Tibial nerve (tissue), 4 donors: ENCODE measurements around the gene PAAF1. TPM values are rescaled to one million over a fixed set of nuclear protein-coding genes. Genes with fewer than 3 reads are reported as not detected.

Experiments used
- DNase-seq, 2 donors: peaks; one replicate each; pipeline ENCODE4 v3.0.0-alpha.2; 2019; ENCODE audit warnings: low spot score in 2 of 2
- H3K27ac ChIP-seq, 4 donors: fragments of 200-600 bp; sonication (generic) in 3 of 4; one replicate each; pipeline ENCODE4 v1.5.1; 2017 to 2019; ENCODE audit warnings: mild to moderate bottlenecking in 1 of 4
- H3K27me3 ChIP-seq, 2 donors: fragments of 200-600 bp; sonication (generic) in 1 of 2; one replicate each; pipeline versions ENCODE4 v1.5.1 to v1.6.0; 2017 to 2019
- H3K36me3 ChIP-seq, 3 donors: fragments of 200-600 bp; sonication (generic); one replicate each; pipeline ENCODE4 v1.5.1; 2018 to 2019
- H3K4me1 ChIP-seq, 4 donors: fragments of 200-600 bp; sonication (generic) in 3 of 4; one replicate each; pipeline ENCODE4 v1.5.1; 2017 to 2019
- H3K4me3 ChIP-seq, 4 donors: fragments of 200-600 bp; sonication (generic) in 3 of 4; one replicate each; pipeline ENCODE4 v1.5.1; 2017 to 2019; ENCODE audit warnings: mild to moderate bottlenecking in 1 of 4, moderate library complexity in 1 of 4
- H3K9me3 ChIP-seq, 4 donors: fragments of 200-600 bp; sonication (generic) in 3 of 4; one replicate each; pipeline ENCODE4 v1.5.1; 2017 to 2019
- CTCF ChIP-seq, 5 experiments: fragments of 200-600 bp in 3 of 5; fragments of 450-650 bp in 2 of 5; sonication (generic) in 3 of 5; IDR thresholded peaks; one replicate each; pipeline ENCODE4 v1.5.1; 2016 to 2019; ENCODE audit warnings: antibody characterized with exemption in 5 of 5, mild to moderate bottlenecking in 3 of 5, moderate library complexity in 2 of 5
- EP300 ChIP-seq, 2 donors: sonication (generic); formaldehyde crosslinking; IDR thresholded peaks; one replicate each; pipeline ENCODE4 v1.6.1; 2017; ENCODE audit warnings: antibody characterized with exemption in 2 of 2, mild to moderate bottlenecking in 1 of 2
- POLR2A ChIP-seq, 2 donors: fragments of 450-650 bp; IDR thresholded peaks; one replicate each; pipeline ENCODE4 v1.6.1; 2017; ENCODE audit warnings: antibody characterized with exemption in 2 of 2, mild to moderate bottlenecking in 2 of 2, moderate library complexity in 2 of 2
- WGBS, 2 donors: methylation state at CpG; one replicate each; pipeline ENCODE4 v1.1.5; 2018; 5-methylcytosine and 5-hydroxymethylcytosine counted together
- total RNA-seq, 4 donors: library from RNA; depleted of rRNA; stranded (reverse); fragments of >200 nt; gene quantifications; one replicate each; pipeline ENCODE4 v1.1.0, GENCODE V29; 2016

PAAF1 gene
- total RNA-seq, 4 donors from 2014 or later: 24.9 to 39.1 (median 32.7) TPM

DNA sequence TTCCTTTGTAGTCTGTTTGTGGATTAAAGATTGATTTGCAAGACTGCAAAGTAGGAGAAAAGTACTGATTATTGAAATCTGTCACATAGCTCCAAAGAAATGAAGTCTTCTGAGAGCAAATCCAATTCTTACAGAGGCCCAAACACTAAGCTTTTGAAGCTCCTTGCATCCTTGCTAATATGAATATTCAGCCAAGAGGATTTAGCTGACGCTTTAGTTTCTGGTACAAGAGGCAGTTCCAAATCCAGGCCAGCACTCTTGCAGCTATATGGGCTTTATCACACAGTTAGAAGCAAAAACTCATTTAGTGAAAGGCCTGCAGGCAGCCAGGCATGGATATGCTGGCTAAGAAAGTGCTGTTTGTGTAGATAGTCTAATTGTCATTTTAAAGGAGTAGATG is 12.7 kb downstream of the PAAF1 start:
- peaks cover 2 to 74% (median 8%) of the 10 kb centered on the region in 3 donors for H3K36me3 ChIP-seq
- no peak for TF ChIP-seq CTCF (IDR thresholded peaks at IDR 0.05)
- TF ChIP-seq EP300 (IDR thresholded peaks at IDR 0.05): no peak
- no peak for TF ChIP-seq POLR2A (IDR thresholded peaks at IDR 0.05)
- 86 to 88% methylated on average over 1 of the region's 1 CpG for WGBS, 2 donors

GRCh38 chr11:73893041-73893440 is 16.2 kb downstream of the PAAF1 start:
- no peak for DNase-seq
- Histone ChIP-seq H3K27me3 (no peaks in the 10 kb centered on the region), H3K36me3 (peaks cover 2 to 61% (median 8%) of the 10 kb centered on the region in 3 donors), H3K27ac (no peak overlapping the region), H3K4me1 (no peaks in the 10 kb centered on the region), H3K4me3 (no peak overlapping the region), H3K9me3 (no peaks in the 10 kb centered on the region)
- 96% methylated on average over 3 of the region's 3 CpGs for WGBS, 2 donors
- TF ChIP-seq POLR2A (IDR thresholded peaks at IDR 0.05) (no peak), EP300 (IDR thresholded peaks at IDR 0.05) (no peak), CTCF (IDR thresholded peaks at IDR 0.05) (no peak)

More for the DNA sequence above, 12.7 kb downstream of the PAAF1 start:
- Histone ChIP-seq H3K9me3 (no peaks in the 10 kb centered on the region), H3K4me1 (no peaks in the 10 kb centered on the region), H3K4me3 (no peak overlapping the region), H3K27me3 (no peaks in the 10 kb centered on the region), H3K27ac (no peak overlapping the region)
- no peak for DNase-seq

DNA sequence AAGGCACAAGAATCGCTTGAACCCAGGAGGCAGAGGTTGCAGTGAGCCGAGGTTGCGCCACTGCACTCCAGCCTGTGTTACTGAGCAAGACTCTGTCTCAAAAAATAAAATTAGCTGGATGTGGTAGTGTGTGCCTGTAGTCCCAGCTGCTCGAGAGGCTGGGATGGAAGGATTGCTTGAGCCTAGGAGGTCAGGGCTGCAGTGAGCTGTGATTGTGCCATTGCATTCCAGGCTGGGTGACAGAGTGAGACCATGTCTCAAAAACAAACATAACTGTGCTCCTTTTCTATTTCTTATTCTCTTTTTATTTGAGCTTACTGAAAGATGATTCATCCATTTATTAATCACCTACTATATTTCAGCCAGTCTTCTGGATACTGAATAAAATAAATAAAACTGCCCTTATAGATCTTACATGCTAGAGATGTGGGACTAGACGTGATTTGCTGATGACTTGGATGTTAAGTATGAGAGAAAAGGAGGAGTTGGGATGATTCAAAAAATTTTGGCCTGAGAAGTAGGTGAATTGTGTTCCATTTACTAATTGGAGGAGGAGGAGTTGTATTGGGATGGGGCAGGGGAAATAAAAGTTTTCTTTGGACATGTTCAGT is 18.0 kb downstream of the PAAF1 start:
- H3K27ac ChIP-seq: no peak overlapping the region
- TF ChIP-seq EP300 (IDR thresholded peaks at IDR 0.05) (no peak), POLR2A (IDR thresholded peaks at IDR 0.05) (no peak), CTCF (IDR thresholded peaks at IDR 0.05) (no peak)
- peaks cover 0 to 60% (median 8%) of the 10 kb centered on the region in 3 donors for H3K36me3 ChIP-seq
- no peak overlapping the region for H3K4me3 ChIP-seq
- no peak for DNase-seq
- H3K27me3 ChIP-seq: no peaks in the 10 kb centered on the region
- H3K9me3 ChIP-seq: no peaks in the 10 kb centered on the region
- H3K4me1 ChIP-seq: no peaks in the 10 kb centered on the region
- 93 to 98% methylated on average over 5 of the region's 5 CpGs for WGBS, 2 donors

GRCh38 chr11:73902303-73902702 is 25.5 kb downstream of the PAAF1 start:
- Histone ChIP-seq H3K27ac (no peak overlapping the region), H3K4me1 (no peaks in the 10 kb centered on the region), H3K27me3 (no peaks in the 10 kb centered on the region), H3K4me3 (no peak overlapping the region), H3K36me3 (peaks cover 0 to 75% (median 0%) of the 10 kb centered on the region in 3 donors), H3K9me3 (no peaks in the 10 kb centered on the region)
- DNase-seq: no peak
- TF ChIP-seq POLR2A (IDR thresholded peaks at IDR 0.05) (no peak), EP300 (IDR thresholded peaks at IDR 0.05) (no peak), CTCF (IDR thresholded peaks at IDR 0.05) (no peak)
- 90 to 91% methylated on average over 1 of the region's 1 CpG for WGBS, 2 donors

DNA sequence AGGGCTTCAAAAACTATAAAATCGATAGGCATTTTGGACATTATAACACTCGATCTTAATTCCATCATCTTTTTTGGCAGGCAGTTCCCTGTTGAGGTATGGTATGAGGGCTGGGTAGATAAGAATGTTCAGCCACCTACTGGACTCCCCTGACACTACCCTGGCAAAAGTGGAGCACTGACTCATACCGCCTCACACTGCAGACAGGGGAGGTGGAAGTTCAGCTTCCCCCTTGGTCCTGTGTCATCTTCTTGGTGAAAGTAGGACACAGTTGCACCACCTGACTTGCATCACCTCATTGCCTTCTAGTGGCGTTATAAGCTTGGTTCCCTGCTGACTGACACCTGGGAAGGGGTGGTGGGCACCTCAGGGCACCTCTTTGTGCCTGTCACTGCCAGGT is 30.4 kb downstream of the PAAF1 start:
- H3K4me1 ChIP-seq: no peaks in the 10 kb centered on the region
- H3K27me3 ChIP-seq: no peaks in the 10 kb centered on the region
- DNase-seq: no peak
- H3K27ac ChIP-seq: no peak overlapping the region
- TF ChIP-seq POLR2A (IDR thresholded peaks at IDR 0.05) (no peak), EP300 (IDR thresholded peaks at IDR 0.05) (no peak), CTCF (IDR thresholded peaks at IDR 0.05) (no peak)
- peaks cover 0 to 83% (median 0%) of the 10 kb centered on the region in 3 donors for H3K36me3 ChIP-seq
- no peak overlapping the region for H3K4me3 ChIP-seq
- 86 to 96% methylated on average over 4 of the region's 4 CpGs for WGBS, 2 donors
- no peaks in the 10 kb centered on the region for H3K9me3 ChIP-seq
